Measurements from ENCODE around the gene ATP6V1F. TPM values are rescaled to one million over a fixed set of nuclear protein-coding genes. Genes with fewer than 3 reads are reported as not detected.

Gene ATP6V1F
- polyA plus RNA-seq, 1 donor (not counting 4 experiments of a cell fraction or from before 2014, with no cell fraction given) = 263 TPM

DNA sequence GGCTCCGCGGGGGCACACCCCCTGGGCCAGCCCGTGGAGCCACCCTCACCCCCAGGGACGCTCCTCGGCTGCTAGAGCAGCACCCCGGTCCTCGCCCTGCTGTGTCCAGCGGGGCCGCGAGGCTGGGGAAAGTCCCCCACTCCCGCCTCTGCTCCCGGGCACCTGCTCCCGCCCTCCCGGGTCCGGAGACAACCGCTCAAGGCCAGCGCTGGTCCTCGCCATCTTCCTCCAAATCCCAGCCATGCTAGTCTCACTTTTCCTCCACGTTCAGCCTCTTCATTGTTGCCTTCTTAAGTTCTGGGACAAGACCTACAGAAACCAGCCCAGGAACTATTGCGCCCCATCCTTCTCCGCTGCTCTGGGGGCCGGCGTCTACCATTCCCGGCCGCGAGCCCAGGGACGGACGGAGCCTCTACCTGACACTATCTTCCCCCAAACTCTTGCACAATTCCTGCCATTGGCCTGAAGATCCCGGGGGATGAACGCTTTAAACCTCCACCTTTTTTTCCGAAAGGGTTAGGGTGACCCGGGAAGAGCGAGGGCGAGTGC lies 52.7 kb downstream of the ATP6V1F start:
- Histone ChIP-seq H3K27ac (ENCODE audit: control insufficient read depth, insufficient read depth, low read length) (no peak overlapping the region), H3K27me3 (ENCODE audit: control insufficient read depth, extremely low read depth, insufficient read depth, low read length) (peaks cover 62% of the 10 kb centered on the region), H3K9me1 (ENCODE audit: control insufficient read depth, extremely low read depth, insufficient read depth, low read length) (no peaks in the 10 kb centered on the region), H3K9me3 (ENCODE audit: control insufficient read depth, low read depth, low read length) (no peaks in the 10 kb centered on the region), H2AFZ (ENCODE audit: control insufficient read depth, low read length) (no peak overlapping the region), H3K4me1 (ENCODE audit: control insufficient read depth, extremely low read depth, insufficient read depth, low read length) (no peaks in the 10 kb centered on the region), H3K4me2 (ENCODE audit: control insufficient read depth, extremely low read depth, insufficient read depth, low read depth, low read length) (peak overlapping the region; percentile 51), H4K20me1 (ENCODE audit: control insufficient read depth, extremely low read depth, insufficient read depth, low read length) (no peaks in the 10 kb centered on the region), H3K79me2 (ENCODE audit: control insufficient read depth, insufficient read depth, low read length) (no peaks in the 10 kb centered on the region), H3K36me3 (ENCODE audit: control insufficient read depth in 2 of 2, extremely low read depth in 1 of 2, insufficient read depth in 2 of 2, low read length in 2 of 2) (no peaks in the 10 kb centered on the region), H3K9ac (ENCODE audit: control insufficient read depth, extremely low read depth, insufficient read depth, low read length) (no peak overlapping the region), H3K4me3 (ENCODE audit: control insufficient read depth in 2 of 3, extremely low read depth in 1 of 3, insufficient read depth in 2 of 3, low read depth in 1 of 3, low read length in 3 of 3) (peak overlapping the region in 1 of 3 experiments; percentile 27)
- peak; percentile 99 for TF ChIP-seq EZH2 (IDR thresholded peaks at IDR 0.05; ENCODE audit: low read length)
- TF ChIP-seq, protein P1, sequence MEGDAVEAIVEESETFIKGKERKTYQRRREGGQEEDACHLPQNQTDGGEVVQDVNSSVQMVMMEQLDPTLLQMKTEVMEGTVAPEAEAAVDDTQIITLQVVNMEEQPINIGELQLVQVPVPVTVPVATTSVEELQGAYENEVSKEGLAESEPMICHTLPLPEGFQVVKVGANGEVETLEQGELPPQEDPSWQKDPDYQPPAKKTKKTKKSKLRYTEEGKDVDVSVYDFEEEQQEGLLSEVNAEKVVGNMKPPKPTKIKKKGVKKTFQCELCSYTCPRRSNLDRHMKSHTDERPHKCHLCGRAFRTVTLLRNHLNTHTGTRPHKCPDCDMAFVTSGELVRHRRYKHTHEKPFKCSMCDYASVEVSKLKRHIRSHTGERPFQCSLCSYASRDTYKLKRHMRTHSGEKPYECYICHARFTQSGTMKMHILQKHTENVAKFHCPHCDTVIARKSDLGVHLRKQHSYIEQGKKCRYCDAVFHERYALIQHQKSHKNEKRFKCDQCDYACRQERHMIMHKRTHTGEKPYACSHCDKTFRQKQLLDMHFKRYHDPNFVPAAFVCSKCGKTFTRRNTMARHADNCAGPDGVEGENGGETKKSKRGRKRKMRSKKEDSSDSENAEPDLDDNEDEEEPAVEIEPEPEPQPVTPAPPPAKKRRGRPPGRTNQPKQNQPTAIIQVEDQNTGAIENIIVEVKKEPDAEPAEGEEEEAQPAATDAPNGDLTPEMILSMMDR (optimal IDR thresholded peaks at IDR 0.05 in 1 of 3, IDR thresholded peaks at IDR 0.05 in 1 of 3, conservative IDR thresholded peaks at IDR 0.05 in 1 of 3; ENCODE audit: extremely low read depth in 1 of 3, insufficient read depth in 2 of 3, low read length in 3 of 3) = no peak
- DNase-seq (ENCODE audit: low read depth, low spot score) (no peak), FAIRE-seq (no peak)
- dilution Hi-C loops (cut with MboI; ENCODE audit: extremely low pct_ligation_motif_present, low sequenced_read_pairs) = no loop called here

Other genes starting within 250 kb of the ATP6V1F start
- 0.69 to 1.1 TPM (median 0.87 TPM) in 3 replicates for gene GARIN1A, start 190.6 kb upstream of the ATP6V1F start, polyA plus RNA-seq
- 96.0 to 188 TPM (median 155 TPM) in 3 replicates for gene CALU, start 123.5 kb upstream of the ATP6V1F start, polyA plus RNA-seq
- not detected in 3 replicates for gene OPN1SW, start 87.1 kb upstream of the ATP6V1F start, polyA plus RNA-seq
- 0.84 to 1.6 TPM (median 1.5 TPM) in 3 replicates for gene CCDC136, start 70.9 kb upstream of the ATP6V1F start, polyA plus RNA-seq
- gene FLNC, start 32.5 kb upstream of the ATP6V1F start, polyA plus RNA-seq = 0.03 to 0.15 TPM (median 0.06 TPM) in 3 replicates
- gene KCP, start 47.9 kb downstream of the ATP6V1F start, polyA plus RNA-seq = 0.03 to 0.17 TPM in 2 of 3 replicates, not detected in the other
- 0.78 to 1.5 TPM (median 0.88 TPM) in 3 replicates for gene IRF5, start 75.1 kb downstream of the ATP6V1F start, polyA plus RNA-seq
- 28.8 to 45.3 TPM (median 35.1 TPM) in 3 replicates for gene TNPO3, start 192.3 kb downstream of the ATP6V1F start, polyA plus RNA-seq